HG03064 (cell line): ENCODE results near the gene ZNF862.
A peak's percentile ranks its signal among the peaks of the same experiment; 100 is the strongest.

Experiments
- ATAC-seq: cut with Tn5 transposase; IDR thresholded peaks from one replicate; pipeline ENCODE4 v1.9.1; 2021; ENCODE audit warnings: low read depth; ENCODE audit not compliant: unreplicated experiment

ZNF862 gene

DNA sequence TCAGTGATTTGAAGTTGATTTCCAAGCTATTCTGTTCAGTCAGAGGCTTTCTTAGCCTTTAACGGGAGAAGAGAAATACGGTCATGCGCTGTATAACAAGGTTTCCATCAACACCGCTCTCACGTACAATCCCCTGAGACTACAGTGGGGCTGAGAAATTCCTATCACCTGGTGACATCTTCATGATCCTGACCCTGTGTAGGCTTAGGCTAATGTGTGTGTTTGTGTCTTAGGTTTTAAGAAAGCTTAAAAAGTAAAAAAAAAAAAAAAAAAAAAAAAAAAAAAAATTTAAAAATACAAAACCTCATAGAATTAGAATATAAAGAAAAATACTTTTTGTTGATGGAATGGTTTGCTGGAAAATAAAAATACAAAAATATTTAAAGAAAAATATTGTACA is 1.8 kb downstream of the ZNF862 start:
- ATAC-seq, result no peak

GRCh38 chr7:149843566-149843965 is 5.4 kb downstream of the ZNF862 start:
- no peak for ATAC-seq

GRCh38 chr7:149844445-149844844 is 6.3 kb downstream of the ZNF862 start:
- ATAC-seq, result no peak

GRCh38 chr7:149845257-149845980 is 7.2 kb downstream of the ZNF862 start:
- no peak for ATAC-seq

GRCh38 chr7:149846021-149846420 is 7.8 kb downstream of the ZNF862 start:
- no peak for ATAC-seq

DNA sequence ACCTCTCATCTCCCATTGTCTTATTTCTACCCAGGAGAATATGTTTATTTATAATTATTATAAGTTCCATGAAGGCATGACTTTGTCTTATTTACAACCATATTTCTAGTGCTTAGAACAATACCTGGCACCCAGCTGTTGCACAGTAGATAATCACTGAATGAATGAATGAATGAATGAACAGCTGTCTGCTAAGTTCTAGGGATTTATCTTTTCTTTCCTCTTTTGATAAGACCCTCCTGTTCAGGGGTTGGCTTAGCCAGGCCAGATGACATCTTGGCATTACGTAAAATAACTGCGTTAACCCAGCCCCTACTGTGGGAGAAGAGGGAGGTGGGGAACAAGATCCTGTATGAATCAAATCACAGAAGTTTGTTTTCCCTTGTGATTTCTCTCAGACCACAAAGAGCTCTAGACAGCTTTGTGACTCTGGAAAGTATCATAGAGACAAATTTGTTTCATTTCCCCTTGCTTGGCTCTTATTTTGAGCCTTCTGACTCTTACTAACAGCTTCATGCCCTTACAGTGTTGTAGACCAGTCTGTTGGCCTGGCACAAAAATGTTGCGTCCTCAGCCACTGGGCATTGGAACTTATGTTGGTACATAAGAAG is 8.4 kb downstream of the ZNF862 start:
- peak; percentile 91 for ATAC-seq

GRCh38 chr7:149849174-149849573 is 11.0 kb downstream of the ZNF862 start:
- ATAC-seq, result no peak

- no peak for ATAC-seq
These were observed 11.9 kb downstream of the ZNF862 start for GRCh38 chr7:149850007-149850594.

DNA sequence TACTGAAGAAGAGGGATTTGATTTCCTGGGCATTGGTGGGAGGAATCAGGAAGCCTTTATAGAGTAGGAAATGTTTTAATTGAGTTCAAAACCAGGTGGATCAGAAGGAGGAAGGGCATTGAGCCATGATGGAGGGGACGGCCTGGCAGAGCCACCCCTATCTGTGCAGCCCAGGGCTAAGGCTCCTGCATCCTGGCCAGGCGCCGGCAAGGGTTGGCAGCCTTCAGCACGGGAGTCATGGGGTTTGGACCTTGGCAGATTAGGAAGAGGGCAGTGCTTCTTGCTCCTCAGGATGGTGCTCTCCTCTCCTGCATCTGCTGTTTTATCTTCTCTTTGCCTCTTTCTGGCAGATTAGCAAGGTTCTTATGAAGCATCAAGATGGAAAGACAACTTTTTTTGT is 12.5 kb downstream of the ZNF862 start:
- ATAC-seq, result no peak

- no peak for ATAC-seq
These were observed 13.3 kb downstream of the ZNF862 start for GRCh38 chr7:149851449-149851848.

DNA sequence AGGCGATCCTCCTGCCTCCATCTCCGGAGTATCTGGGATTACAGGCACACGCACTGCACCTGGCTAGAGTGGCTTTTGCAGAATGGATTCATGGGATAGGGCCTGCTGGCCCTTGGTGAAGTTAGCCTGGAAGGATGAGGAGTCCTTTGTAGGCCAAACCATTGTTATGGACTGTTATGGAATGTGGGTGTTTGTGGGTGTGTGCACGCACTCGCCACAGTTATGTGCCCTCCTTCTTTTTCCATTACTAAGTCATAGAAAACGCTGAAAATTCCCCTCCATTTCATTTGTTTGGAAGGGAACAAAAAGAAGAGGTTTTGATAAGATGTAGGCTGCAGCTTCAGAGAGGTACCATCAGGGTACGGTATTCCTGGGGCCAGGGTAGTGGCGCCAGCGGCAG is 15.0 kb downstream of the ZNF862 start:
- ATAC-seq, result no peak

DNA sequence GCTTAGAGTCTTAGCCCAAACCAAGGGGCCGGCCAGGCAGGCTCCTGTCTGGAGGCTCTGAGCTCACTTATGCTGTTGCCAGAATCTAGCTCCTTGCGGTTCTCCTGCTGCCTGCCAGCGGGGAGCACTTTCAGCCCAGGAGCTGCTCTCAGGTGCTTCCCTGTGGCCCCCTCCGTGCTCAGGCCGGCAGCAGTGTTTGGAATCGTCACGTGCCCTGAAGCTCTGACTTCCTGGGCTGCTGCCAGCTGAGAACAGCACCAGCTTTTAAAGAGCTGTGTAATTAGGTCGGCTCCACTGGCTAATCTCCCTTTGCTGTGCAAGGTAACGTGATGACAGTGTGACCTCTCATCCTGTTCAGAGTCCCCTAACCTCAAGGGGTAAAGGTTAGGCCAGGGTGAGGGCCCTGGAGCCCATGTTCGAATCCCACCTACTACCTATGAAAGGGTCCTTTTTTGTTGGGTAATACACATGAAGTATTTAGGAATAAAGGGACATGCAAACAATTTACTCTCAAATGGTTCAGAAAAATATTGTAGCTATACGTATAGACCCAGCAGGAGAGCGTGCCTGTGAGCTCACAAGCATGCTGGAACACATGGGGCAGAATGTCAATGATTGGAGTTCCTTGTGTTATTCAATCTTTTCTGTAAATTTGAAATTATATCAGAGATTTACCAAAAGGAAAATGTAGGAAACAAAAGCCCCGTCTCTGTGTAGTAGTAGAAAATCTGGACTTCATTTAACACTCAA is 16.6 kb downstream of the ZNF862 start:
- no peak for ATAC-seq

DNA sequence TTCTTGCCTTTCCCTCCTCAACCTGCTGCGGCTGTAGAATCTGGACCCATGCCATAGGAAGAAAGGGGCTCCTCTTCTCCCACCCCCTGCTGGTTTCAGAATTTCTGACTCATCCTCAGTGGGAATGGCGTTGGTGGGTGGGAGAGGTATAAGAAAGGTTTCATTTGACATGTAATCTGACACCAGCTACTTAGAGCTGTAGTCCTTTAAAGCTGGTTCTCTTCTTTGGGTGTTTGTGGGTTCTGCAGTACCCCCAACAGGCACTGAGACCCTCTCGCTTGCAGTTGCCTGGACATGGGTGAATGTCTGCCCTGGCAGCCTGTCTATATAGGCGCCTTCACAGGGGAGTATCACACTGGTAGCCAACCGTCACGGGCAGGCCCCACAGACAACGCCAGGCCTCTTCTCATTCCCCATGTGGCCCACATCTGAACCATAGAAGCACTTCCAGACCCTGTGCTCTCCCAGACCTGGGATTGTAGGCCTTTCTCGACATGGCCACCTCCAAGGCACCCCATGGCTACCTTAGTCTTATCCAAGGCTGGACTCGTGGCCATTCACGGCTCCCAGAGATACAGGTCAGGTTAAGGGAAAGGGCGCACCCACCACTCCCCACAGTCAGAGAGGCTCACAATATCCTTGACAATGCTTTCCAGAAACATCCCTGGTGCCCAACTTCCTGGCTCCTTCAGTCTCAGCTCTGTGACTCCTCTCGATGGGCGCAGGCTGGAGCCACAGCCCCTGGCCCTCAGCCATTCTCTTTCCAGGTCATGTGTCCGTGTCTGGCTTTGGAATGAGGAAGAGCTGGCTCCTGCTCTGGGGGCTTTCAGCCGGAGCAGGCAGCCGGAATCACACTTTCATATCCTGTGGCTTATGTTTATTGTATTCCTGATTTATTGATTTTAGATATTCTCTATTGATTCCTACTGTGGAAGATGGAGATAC is 17.5 kb downstream of the ZNF862 start:
- ATAC-seq, result no peak

GRCh38 chr7:149856583-149856982 is 18.4 kb downstream of the ZNF862 start:
- no peak for ATAC-seq

DNA sequence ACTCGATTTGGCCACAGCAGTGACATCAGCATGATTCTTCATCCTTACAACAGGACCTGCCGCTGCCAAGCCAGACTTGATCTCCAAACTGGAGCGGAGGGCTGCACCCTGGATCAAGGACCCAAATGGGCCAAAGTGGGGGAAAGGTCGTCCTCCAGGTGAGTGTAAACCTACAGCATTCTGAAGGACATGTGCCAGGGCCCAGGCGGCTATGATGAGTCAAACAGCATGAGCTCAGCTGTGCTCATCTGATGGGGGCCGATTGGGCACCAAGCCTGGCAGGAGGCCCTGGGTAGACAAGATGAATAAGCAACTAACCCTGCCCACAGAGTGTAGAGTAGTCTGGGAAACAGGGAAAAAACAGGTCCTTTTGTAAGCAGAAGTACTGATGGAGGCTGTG is 21.2 kb downstream of the ZNF862 start:
- ATAC-seq, result no peak

DNA sequence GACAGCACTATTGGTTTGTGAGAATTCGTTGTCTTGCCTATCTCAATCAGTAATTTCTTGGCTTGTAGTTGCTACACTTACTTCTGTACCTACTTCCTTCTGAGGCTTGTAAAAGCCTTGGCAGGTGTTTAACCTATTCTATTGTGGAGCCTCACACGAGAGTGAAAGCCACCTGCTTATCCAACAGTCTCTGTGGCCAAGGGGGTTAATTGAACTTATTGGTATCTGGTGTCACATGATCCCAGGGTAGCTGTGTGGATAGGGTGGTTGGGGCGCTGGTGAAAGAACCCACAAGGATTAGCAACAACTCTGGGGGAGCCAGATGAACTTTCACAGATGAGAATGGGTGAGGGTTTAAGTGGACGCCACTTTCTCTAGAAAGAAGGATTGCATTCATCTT is 21.7 kb downstream of the ZNF862 start:
- ATAC-seq, result no peak

DNA sequence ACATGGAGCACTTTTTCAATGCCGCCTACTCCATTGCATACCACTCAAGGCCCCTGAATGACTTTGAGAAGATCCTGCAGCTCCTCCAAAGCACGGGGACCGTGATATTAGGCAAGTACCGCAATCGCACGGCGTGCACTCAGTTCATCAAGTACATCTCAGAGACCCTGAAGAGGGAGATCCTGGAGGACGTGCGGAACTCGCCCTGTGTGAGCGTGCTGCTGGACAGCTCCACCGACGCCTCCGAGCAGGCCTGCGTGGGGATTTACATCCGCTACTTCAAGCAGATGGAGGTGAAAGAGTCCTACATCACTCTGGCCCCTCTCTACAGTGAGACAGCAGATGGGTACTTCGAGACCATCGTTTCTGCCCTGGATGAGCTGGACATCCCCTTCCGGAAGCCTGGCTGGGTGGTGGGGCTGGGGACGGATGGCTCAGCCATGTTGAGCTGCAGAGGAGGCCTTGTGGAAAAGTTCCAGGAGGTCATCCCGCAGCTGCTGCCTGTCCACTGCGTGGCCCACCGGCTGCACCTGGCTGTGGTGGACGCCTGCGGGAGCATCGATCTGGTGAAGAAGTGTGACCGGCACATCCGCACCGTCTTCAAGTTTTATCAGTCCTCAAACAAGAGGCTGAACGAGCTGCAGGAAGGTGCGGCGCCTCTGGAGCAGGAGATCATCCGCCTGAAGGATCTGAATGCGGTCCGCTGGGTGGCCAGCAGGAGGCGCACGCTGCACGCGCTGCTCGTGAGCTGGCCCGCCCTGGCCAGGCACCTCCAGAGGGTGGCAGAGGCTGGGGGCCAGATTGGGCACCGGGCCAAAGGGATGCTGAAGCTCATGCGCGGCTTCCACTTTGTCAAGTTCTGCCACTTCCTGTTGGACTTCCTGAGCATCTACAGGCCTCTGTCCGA is 22.9 kb downstream of the ZNF862 start:
- ATAC-seq, result no peak

DNA sequence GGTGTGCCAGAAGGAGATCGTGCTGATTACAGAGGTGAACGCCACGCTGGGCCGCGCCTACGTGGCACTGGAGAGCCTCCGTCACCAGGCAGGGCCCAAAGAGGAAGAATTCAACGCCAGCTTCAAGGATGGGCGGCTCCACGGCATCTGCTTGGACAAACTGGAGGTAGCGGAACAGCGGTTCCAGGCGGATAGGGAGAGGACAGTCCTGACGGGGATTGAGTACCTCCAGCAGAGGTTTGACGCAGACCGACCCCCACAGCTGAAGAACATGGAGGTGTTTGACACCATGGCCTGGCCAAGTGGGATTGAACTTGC is 23.5 kb downstream of the ZNF862 start:
- no peak for ATAC-seq

GRCh38 chr7:149862156-149862555 is 24.0 kb downstream of the ZNF862 start:
- no peak for ATAC-seq
